Right lobe of liver (tissue), 6 donors: ENCODE data around the gene SLITRK3. TPM values are rescaled to one million over a fixed set of nuclear protein-coding genes. Genes with fewer than 3 reads are reported as not detected.

Experiments used
- ATAC-seq, 4 donors: fragments of 200-7000 bp; cut with Tn5 transposase; one replicate each; pipeline ENCODE4 v1.9.1; 2020; ENCODE audit warnings: mild to moderate bottlenecking in 4 of 4, moderate library complexity in 4 of 4
- DNase-seq, 3 donors: peaks; one replicate each; pipeline ENCODE4 v3.0.0-alpha.2; 2020
- H3K27ac ChIP-seq, 3 donors: fragments of 200-600 bp; one replicate each; pipeline ENCODE4 v1.8.0; 2022
- H3K27me3 ChIP-seq, 2 donors: fragments of 200-600 bp; one replicate each; pipeline ENCODE4 v1.8.0; 2022
- H3K36me3 ChIP-seq, 4 donors: fragments of 200-600 bp; sonication (generic) in 1 of 4; one replicate each; pipeline versions ENCODE4 v1.5.1 to v1.8.0; 2017 to 2022; ENCODE audit warnings: control low read depth in 1 of 4
- H3K4me1 ChIP-seq, 4 donors: fragments of 200-600 bp; sonication (generic) in 1 of 4; one replicate each; pipeline versions ENCODE4 v1.5.1 to v1.8.0; 2017 to 2022; ENCODE audit warnings: control low read depth in 1 of 4
- H3K4me3 ChIP-seq, 3 donors: fragments of 200-600 bp; one replicate each; pipeline ENCODE4 v1.8.0; 2022
- H3K9me3 ChIP-seq, 4 donors: fragments of 200-600 bp; sonication (generic) in 1 of 4; one replicate each; pipeline versions ENCODE4 v1.5.1 to v1.8.0; 2017 to 2022; ENCODE audit warnings: control low read depth in 1 of 4
- CTCF ChIP-seq, 4 donors: fragments of 200-600 bp in 3 of 4; fragments of 450-650 bp in 1 of 4; IDR thresholded peaks; one replicate each; pipeline versions ENCODE4 v1.5.1 to v1.8.0; 2016 to 2022; ENCODE audit warnings: antibody characterized with exemption in 4 of 4, mild to moderate bottlenecking in 2 of 4
- POLR2A ChIP-seq: fragments of 450-650 bp; IDR thresholded peaks from one replicate; pipeline ENCODE4 v1.6.1; 2017; ENCODE audit warnings: antibody characterized with exemption, mild to moderate bottlenecking
- WGBS: methylation state at CpG from one replicate; pipeline ENCODE4 v1.1.6; 2018; ENCODE audit warnings: low coverage, low lambda C conversion rate; ENCODE audit not compliant: insufficient coverage; ENCODE audit errors: missing lambda C conversion rate; 5-methylcytosine and 5-hydroxymethylcytosine counted together
- intact Hi-C, 2 donors: fragments of 100-400 bp; cut with DNase I; formaldehyde crosslinking; loops; one replicate each; pipeline versions ENCODE4 v1.11.2 to v1.14.1; 2022
- total RNA-seq, 6 experiments: library from RNA; depleted of rRNA in 2 of 6; stranded (reverse); fragments of >200 nt in 2 of 6; fragmentation: NEBNext Ultra II Directional in 3 of 6; extraction: Animal tissue kit (Norgen Biotek cat#: 25700) in 3 of 6; gene quantifications; one replicate each; pipeline versions ENCODE4 v1.1.0 to v1.2.4, GENCODE V29; 2016 to 2023
- donor health status: DM: no; HTN: yes; CAD: no.
- donor health status: DM: no; HTN: no; CAD: no.
- donor health status: DM: no; HTN: no; CAD: no.
- donor health status: DM: no; HTN: yes; CAD: no.
- donor health status: DM: no; HTN: yes; CAD: no.

The SLITRK3 gene
- total RNA-seq, 6 experiments from 2014 or later: 0.15 to 10.5 (median 3.6) TPM

- no CpG with 5 or more reads among the region's 6 CpGs for WGBS
- no peak for DNase-seq
- H3K4me1 ChIP-seq: no peaks in the 10 kb centered on the region
- no peak for ATAC-seq
- H3K9me3 ChIP-seq: no peaks in the 10 kb centered on the region
- H3K27ac ChIP-seq: no peak overlapping the region
- H3K36me3 ChIP-seq: no peaks in the 10 kb centered on the region
- no peak overlapping the region for H3K4me3 ChIP-seq
- no peaks in the 10 kb centered on the region for H3K27me3 ChIP-seq
- intact Hi-C loops: no loop called here
- TF ChIP-seq CTCF (IDR thresholded peaks at IDR 0.05) (no peak), POLR2A (no peak)
Measured at GRCh38 chr3:165169368-165169767, 26.8 kb downstream of the SLITRK3 start.

- no peaks in the 10 kb centered on the region for H3K36me3 ChIP-seq
- no peak overlapping the region for H3K4me3 ChIP-seq
- no peak for ATAC-seq
- no peak for TF ChIP-seq CTCF (IDR thresholded peaks at IDR 0.05)
- TF ChIP-seq POLR2A: no peak
- no peaks in the 10 kb centered on the region for H3K4me1 ChIP-seq
- no peak overlapping the region for H3K27ac ChIP-seq
- no peaks in the 10 kb centered on the region for H3K9me3 ChIP-seq
- DNase-seq: no peak
- no peaks in the 10 kb centered on the region for H3K27me3 ChIP-seq
- intact Hi-C loops: no loop called here
- 88% methylated on average over 1 of the region's 1 CpG for WGBS
Measured at GRCh38 chr3:165162883-165163282, 33.3 kb downstream of the SLITRK3 start.

GRCh38 chr3:165159760-165160421, 36.3 kb downstream of the SLITRK3 start:
- DNase-seq (no peak), ATAC-seq (peak; percentile 43 to 84 (median 72))

GRCh38 chr3:165158011-165158410, 38.2 kb downstream of the SLITRK3 start:
- WGBS: 86% methylated on average over 2 of the region's 2 CpGs
- no peaks in the 10 kb centered on the region for H3K27me3 ChIP-seq
- intact Hi-C loops: no loop called here

More at GRCh38 chr3:165159760-165160421, 36.3 kb downstream of the SLITRK3 start:
- no peaks in the 10 kb centered on the region for H3K36me3 ChIP-seq
- intact Hi-C loops: no loop called here
- no peak overlapping the region for H3K4me3 ChIP-seq
- H3K4me1 ChIP-seq: no peaks in the 10 kb centered on the region
- WGBS: 27% methylated on average over 1 of the region's 1 CpG
- H3K9me3 ChIP-seq: no peaks in the 10 kb centered on the region
- no peak for TF ChIP-seq POLR2A
- no peak for TF ChIP-seq CTCF (IDR thresholded peaks at IDR 0.05)
- H3K27ac ChIP-seq: no peak overlapping the region
- no peaks in the 10 kb centered on the region for H3K27me3 ChIP-seq

More at GRCh38 chr3:165158011-165158410, 38.2 kb downstream of the SLITRK3 start:
- H3K9me3 ChIP-seq: no peaks in the 10 kb centered on the region
- H3K36me3 ChIP-seq: no peaks in the 10 kb centered on the region
- no peak overlapping the region for H3K27ac ChIP-seq
- ATAC-seq: no peak
- DNase-seq: no peak
- TF ChIP-seq POLR2A (no peak), CTCF (IDR thresholded peaks at IDR 0.05) (no peak)
- H3K4me1 ChIP-seq: no peaks in the 10 kb centered on the region
- no peak overlapping the region for H3K4me3 ChIP-seq
